ENCODE measurements around the gene PAN2.

- TF ChIP-seq, protein P1, sequence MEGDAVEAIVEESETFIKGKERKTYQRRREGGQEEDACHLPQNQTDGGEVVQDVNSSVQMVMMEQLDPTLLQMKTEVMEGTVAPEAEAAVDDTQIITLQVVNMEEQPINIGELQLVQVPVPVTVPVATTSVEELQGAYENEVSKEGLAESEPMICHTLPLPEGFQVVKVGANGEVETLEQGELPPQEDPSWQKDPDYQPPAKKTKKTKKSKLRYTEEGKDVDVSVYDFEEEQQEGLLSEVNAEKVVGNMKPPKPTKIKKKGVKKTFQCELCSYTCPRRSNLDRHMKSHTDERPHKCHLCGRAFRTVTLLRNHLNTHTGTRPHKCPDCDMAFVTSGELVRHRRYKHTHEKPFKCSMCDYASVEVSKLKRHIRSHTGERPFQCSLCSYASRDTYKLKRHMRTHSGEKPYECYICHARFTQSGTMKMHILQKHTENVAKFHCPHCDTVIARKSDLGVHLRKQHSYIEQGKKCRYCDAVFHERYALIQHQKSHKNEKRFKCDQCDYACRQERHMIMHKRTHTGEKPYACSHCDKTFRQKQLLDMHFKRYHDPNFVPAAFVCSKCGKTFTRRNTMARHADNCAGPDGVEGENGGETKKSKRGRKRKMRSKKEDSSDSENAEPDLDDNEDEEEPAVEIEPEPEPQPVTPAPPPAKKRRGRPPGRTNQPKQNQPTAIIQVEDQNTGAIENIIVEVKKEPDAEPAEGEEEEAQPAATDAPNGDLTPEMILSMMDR (conservative IDR thresholded peaks at IDR 0.05; ENCODE audit: low read depth, low read length): peak; percentile 44
- no peak for TF ChIP-seq EZH2 (IDR thresholded peaks at IDR 0.05; ENCODE audit: low read length, unreplicated experiment)
- no peak for TF ChIP-seq EZH2phosphoT487 (IDR thresholded peaks at IDR 0.05; ENCODE audit: borderline replicate concordance, low read length)
These were observed 18.0 kb downstream of the PAN2 start, which contains the start of gene CNPY2 for GRCh38 chr12:56315622-56316473.

All from PC-3 (cell line).